GM21367 (cell line): ENCODE results near the gene PIBF1.
"Not testable (repeated sequence)": the region's sequence is repeated elsewhere in the genome, so short reads cannot be mapped to it uniquely, and the experiment has no call there.

Experiments
- ATAC-seq: cut with Tn5 transposase; IDR thresholded peaks from one replicate; pipeline ENCODE4 v1.9.1; 2021; ENCODE audit not compliant: unreplicated experiment

The PIBF1 gene

DNA sequence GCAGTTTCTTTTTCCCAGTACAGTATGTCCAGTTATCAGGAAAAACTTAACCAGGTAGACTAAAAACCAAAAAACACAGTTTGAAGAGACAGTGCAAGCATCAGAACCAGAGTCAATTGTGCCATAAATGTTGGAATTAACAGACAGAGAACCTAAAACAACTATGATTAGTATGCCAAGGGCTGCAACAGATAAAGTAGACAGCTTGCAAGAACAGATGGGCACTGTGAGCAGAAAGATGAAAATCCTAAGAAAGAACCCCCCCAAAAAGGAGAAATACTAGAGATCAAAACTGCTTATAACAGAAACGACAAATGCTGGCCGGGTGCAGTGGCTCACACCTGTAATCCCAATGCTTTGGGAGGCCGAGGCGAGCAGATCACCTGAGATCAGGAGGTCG, 229.8 kb downstream of the PIBF1 start:
- ATAC-seq = no peak

DNA sequence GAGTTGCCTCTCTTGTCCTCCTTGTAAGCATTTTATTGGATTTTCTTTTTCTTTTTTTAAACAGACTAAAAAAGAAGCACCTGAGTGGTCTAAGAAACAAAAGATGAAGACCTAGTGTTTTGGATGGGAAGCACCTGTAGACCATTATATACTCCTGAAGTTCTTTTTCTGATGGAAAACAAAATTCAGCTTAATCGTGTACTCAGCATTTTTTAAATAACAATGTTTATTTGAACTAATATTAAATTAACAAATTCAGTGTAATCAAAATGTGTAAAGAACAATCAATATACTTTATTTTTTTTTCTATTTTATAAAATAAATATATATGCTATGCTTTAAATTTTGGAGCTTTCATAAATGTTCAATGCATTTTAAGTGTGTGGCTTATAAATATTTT, 233.9 kb downstream of the PIBF1 start:
- no peak for ATAC-seq

DNA sequence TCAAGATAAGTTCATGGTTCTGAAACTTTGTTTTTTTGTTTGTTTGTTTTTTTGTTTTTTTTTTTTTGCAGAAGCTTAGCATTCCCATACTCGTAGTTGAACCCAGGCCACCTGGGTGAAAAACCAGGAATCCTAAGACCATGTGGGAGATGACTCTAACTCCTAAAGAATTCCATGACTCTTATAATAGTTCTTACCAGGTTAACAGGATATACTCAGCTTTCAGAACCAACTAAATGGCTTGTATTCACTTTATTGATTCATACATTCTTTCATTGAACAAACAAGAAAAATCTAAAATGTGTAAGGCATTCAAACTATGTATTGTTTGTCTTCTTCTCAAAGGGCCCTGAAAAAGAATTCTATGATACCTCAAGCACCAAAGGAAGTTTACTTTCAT, 236.4 kb downstream of the PIBF1 start:
- ATAC-seq = no peak

DNA sequence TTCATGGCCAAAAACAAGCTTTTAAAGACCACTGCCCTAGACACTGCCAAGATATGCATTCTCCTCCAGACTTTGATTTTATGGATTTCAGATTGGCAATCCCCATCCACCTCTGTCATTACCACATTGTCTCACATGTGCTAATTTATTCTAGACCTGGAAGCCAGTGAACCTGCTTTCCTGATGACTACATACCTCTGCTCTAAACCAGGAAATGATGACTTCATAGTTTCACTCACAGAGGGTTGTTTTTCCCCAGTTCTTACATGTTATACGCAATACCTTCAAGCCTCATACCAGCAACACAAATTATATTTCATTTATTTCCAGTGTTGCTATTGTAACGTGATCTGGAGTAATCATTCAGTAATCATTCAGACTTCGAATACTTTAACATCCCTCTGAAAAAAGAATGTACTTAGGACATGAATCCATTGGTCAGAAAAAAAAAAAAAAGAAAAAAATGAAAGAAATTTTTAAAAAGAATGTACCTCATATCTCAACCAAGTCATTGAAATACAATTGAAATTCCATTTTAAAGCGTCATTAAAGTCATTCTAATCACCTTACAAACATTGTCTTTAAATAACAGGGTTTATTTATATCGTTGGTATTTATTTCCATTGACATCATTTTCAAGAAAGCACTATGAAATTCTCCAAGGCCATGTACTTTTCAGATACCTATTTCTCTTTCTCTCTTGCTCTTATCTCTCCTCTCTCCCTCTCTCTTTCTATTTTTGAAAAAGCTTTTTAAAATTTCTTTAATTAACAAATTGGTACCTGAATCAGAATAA, 243.5 kb downstream of the PIBF1 start:
- no peak for ATAC-seq

DNA sequence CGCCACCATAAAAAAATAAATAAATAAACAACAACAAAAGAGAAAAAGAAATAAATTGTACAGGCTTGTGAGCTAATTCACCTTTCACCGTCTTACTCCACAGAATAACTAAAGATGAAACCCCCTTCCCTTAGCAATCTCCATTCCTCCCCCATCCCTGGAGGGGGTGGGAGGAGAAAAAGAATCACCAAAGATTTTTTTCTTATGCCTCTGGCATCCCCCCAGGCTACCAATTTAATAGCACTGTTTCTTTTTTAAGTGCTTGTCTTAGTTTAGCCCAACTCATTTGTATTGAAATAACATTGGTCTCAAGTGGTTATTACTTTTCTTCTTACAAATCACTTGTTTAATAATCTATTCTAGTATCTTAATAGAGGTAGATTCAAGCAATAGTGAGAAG, 253.0 kb downstream of the PIBF1 start:
- ATAC-seq = no peak

DNA sequence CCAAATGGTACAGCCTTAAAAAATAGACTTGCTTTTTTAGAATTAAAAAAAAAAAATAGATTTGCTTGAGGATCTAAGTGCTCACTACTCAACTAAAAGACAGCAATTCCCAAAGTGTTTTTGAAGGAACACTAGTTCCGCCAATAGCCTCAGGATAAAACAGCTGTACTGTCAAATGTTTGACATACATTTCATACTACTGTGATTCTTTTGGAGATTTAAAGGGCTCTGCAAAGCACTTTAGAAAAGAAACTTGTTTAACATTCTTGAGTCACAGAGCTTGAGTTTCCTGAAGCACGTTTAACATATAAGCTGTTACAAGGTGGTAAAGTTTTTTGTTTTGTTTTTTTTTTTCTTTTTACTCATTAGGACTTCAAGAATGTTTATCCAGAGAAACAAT, 253.7 kb downstream of the PIBF1 start:
- no peak for ATAC-seq

DNA sequence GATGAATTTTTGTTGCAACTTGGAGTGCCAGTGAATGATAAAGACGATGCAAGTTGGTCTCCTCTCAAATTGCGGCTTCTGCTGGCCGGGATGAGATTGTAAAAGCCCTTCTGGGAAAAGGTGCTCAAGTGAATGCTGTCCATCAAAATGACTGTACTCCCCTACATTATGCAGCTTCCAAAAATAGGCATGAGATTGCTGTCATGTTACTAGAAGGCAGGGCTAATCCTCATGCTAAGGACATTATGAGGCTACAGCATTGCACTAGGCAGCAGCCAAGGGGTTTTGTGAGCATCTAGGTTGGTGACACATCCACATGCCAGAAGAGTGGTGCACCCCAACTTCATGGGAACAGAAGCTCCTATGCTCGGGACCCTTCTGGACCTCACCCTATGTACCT, 254.6 kb downstream of the PIBF1 start:
- ATAC-seq = no peak

DNA sequence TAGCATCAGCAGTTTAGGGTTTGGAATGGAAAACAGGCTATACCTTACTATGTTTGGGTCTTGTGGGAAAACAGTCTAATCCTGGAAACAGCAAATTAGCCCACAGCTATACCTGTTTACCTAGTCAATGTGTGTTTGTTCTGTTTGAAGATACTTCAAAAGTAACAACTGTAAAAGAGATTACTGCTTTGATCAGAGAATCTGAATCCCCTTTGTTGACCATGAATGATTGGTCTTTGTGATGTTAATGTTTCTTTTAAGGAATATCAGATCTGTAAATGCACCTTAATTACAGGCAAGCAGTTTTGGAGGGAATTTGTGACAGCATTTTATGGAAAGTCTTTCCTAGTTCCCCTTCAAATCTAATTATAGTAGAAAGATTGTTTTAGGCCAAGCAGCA, 256.1 kb downstream of the PIBF1 start:
- no peak for ATAC-seq

DNA sequence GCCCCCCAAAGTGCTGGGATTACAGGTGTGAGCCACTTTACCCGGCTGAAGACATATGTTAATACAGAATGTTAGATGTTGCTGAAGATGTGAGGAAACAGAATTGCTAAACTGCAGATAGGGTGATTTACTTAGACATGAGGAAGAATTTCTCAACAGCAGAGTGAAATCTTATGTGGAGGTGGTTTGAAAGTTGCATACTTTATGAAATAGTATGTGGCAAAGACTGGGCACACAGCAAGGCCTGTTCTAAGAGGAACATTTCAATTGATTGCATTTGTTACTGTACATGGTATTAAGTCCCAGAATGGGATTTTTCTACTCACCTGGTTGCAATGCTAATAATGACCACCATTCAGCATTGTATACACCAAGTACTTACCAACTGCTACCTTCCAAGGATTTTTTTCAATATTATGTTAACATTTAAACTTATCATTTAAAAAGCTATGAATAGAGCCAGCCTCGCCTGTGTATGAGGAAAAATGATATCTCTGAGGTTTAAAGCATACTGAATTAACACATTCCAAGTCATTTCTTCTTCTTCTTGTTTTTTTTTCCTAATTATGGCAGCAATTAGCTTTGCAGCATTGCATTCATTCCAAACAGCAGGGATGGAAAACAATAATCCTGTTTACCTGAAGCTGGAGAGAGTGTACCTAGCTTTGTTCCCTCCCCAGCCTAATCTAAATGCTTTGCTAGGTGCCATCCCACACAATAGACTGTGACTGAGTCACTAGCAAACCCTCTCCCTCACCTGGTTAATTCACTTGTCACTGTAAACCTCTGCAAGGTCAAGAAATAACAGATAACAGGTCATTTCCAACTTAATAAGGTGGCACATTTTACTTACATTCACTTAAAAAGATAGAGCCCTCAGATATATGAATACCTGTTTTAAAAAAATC, 257.5 kb downstream of the PIBF1 start:
- ATAC-seq = no peak

DNA sequence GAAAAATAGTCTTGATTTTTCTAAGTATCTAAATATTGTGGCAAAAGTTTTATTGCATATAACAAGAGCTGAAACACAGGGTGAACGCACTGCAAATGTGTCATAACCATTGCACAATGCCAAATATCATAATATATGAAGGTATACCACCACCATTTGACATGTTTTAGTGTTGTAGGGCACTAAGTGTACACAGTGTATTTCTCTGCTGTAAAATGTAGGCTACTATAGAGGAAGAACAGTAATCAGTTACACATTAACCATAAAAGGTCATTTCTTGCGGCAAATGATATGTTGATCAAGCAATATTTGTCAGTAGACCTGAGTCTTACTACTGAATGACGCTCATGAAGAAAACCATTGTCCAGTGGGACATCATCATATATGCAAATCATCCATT, 258.6 kb downstream of the PIBF1 start:
- ATAC-seq = no peak

DNA sequence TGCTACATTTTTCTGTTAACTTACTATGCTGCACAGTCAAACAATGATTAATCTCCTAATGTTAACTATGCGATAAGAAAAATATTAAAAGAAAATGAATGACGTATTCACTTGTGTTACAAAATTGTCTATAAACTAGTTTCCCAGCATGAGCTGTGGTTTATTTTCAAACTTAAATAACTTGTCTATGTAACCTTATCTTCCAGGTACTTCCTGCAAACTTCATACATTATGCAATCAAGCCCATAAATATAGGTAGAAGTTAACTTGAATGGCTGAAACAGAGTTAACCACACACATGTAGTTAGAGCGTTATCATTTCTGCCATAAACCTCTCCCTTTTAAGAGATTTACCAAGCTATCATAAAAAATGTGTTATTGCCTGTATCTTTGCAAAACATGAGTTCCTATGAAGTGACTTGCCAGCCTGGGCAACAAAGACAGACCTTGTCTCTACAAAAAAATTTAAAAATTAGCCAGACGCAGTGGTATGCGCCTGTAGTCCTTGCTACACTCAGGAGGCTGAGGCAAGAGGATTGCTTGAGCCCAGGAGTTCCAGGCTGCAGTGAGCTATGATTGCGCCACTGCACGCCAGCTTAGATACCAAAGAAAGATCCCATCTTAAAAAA, 259.1 kb downstream of the PIBF1 start:
- ATAC-seq = no peak

DNA sequence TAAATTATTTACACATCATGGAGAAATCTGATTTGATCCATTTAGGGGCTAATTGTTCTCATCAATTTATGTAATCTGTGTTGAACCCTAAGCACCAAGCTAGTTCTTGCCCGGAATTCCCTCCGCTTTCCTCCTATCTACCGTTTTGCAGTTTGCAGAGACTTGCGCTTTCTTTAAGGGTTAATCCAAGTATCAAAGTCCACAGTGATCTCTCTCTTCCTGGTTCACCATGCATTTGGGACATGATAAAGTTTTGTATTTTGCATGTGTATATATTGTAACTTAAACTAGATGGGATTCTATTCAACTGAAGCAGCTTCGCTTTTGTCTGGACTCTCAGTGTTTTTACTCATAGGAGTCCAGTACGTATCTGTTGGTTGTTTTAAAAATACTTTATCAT, 263.1 kb downstream of the PIBF1 start:
- no peak for ATAC-seq

DNA sequence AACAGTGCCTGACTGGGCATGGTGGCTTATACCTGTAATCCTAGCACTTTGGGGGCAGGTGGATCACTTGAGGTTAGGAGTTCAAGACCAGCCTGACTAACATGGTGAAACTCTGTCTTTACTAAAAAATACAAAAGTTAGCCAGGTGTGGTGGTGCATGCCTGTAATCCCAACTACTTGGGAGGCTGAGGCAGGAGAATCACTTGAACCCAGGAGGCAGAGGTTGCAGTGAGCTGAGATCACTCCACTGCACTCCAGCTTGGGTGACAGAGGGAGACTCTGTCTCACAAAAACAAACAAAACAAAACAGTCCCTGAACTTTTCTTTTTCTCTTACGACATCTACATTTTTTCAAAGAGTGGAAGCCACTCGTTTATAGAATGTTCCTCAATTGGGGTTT, 266.7 kb downstream of the PIBF1 start:
- not testable (repeated sequence) for ATAC-seq

DNA sequence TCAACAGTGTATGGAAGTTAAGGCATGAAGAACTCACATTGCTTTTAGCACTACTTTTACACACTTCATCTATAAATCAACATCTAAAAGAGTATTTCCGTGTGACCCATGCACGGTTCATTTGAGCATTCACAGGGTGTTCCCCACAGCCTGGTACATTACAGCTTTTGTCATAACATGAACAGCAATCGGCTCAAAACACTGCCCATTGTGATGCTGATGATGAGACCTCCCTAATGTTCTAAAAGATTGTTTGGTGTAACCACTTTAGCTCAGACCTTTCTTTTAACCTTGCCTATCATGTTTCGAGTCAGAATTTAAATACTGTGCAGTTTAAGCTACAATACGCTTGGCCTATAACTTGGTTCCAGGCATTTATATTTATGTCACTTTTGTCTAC, 272.8 kb downstream of the PIBF1 start:
- no peak for ATAC-seq

DNA sequence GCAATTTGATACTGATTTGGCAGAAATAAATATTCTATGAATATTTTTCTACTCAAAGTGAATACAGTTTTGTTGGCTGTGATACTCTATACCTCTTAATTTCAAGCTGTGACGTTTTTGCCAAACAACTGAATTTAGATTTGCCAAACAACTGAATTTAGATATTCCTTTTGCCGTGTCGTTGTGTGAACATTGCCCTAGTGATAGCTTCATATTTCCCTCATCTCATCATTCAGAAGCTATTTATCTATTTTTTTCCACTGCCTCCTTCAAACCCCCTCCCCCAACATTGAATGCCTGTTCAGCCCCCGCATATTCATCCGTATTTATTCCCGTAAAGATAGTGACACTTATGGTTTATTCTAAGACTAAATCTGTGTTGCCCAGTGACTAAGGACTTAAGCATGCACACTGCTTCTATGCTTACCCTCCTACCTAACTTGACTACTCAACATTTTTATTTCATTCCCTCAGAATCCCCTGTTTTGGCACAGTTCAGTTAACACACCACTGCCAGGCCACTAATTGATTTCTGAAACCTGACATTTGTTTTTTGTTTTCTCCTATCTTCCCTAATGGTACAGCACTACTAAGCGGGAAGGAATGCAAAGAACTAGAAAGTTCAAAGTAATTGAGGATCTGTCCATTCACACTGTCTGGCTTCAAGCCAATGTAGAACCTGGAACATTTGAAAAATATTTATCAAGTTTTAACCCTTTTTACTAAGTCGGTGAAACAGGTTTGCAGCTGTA, 274.1 kb downstream of the PIBF1 start:
- no peak for ATAC-seq

DNA sequence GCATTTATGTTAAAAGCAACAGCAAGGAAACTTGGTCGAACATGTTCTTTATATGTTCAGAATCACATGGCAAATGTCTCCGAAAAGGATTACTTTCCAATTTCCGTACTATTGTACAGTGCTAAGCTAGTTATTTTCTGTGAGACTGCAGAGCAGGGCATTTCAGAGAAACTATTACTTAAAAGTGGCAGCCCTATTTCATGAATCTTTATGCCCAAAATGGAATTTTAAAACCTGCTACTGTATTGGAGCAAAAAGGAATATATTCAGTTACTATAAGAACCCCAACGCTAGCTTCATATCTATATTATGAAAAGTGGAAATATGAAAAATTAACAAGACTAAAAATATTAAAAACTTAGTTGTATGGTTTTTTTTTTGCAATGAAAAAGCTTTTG, 274.6 kb downstream of the PIBF1 start:
- no peak for ATAC-seq

DNA sequence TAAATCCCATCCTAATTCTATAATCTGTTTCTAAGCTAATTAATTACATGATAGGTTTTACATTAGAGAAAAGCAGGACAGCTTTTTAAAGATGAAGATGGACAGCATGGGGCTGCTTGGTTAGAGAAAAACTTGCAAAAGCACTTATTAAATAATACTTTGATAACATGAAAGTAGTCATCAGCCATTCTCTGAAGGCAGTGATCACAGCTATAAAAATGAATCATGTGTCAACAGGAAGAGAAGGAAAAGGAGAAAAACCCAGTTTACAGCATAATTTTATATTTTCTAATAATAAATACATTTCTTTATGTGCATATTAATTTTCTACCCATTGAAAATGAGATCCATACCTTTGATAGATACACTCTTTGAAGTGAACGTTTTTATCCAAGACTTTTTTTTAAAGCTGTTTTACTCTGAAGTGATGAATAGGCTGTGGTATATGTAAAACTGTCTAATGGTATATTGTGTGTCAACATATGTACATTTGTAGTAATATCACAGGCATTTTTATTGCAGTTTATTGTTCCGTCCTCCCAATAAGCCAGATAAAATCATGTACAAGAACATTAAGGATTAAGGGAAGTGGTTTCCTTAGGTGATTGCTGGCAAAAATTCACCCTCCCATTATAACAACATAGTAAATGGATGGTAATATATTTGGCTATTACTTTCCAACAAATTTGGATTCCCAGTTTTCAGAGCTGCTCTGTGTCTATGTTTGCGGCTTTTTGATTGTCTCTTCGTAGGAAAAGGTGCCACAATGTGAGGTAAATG, 275.5 kb downstream of the PIBF1 start:
- no peak for ATAC-seq

DNA sequence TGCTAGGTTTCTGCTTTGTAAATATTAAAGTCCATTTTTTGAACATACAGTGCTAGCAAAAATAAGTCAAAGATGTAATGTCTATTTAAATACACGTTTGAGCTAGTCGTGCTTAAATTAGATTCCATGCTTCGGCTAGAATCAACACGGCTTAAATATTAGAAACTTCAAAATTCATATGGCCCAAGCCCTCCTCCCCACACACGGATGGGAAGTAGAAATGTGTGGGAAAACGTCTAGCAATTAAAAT, 276.1 kb downstream of the PIBF1 start:
- no peak for ATAC-seq

DNA sequence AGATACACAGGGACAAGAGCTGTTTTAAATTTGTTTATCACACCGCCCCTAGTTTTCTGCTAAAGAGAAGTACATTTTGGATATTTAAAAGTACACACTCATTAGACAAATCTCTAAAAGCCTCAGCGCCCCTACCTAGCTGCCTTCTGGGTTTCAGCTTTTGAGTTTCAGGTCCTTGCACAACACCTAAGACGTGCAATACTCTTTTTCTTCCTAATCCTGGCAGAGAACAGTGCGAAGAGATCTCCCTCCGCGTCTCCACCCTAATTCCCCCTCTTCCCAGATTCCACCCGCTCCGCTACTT, 276.5 kb downstream of the PIBF1 start:
- ATAC-seq = peak; percentile 9

DNA sequence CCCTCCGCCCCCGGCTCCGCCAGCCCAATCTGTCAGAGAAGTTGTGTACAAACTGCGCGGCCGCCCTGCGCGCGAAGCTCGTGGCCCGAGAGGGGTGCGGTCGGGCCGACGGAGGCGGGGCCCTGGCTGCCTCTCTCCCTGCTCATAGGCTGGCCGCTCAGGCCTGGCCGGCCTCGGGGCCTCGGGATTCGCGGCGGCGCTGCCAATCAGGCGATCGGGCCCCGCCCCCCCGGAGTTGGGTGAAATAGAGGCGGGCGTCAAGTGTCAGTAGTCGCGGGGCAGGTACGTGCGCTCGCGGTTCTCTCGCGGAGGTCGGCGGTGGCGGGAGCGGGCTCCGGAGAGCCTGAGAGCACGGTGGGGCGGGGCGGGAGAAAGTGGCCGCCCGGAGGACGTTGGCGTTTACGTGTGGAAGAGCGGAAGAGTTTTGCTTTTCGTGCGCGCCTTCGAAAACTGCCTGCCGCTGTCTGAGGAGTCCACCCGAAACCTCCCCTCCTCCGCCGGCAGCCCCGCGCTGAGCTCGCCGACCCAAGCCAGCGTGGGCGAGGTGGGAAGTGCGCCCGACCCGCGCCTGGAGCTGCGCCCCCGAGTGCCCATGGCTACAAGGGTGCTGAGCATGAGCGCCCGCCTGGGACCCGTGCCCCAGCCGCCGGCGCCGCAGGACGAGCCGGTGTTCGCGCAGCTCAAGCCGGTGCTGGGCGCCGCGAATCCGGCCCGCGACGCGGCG, 277.0 kb downstream of the PIBF1 start, which contains the start of gene KLF5:
TSS of gene KLF5 (plus strand) at position 270 of the 724 bp plus-strand sequence. CDS start at position 593, 323 bp downstream.
- ATAC-seq = peak; percentile 98
